SK-N-SH treated with all-trans-retinoic acid at 6 μM for 48 hours (cell line): Measurements from ENCODE around the gene LINC00632.

ENCODE experiments used
- ATAC-seq: fragments of 200-7000 bp; cut with Tn5 transposase; 3 replicates; pipeline ENCODE4 v1.9.1; 2020; ENCODE audit warnings: mild to moderate bottlenecking, moderate library complexity
- ARNTL ChIP-seq: fragments of 450-650 bp; formaldehyde crosslinking; IDR thresholded peaks from 2 replicates; pipeline ENCODE4 v1.5.0; 2020; ENCODE audit warnings: low read depth, mild to moderate bottlenecking, moderate library complexity, borderline replicate concordance
- BACH2 ChIP-seq: fragments of 250-450 bp; sonication (Bioruptor Pico); IDR thresholded peaks from 2 replicates; pipeline ENCODE4 v1.9.0; 2021; ENCODE audit warnings: mild to moderate bottlenecking, borderline replicate concordance
- CSDC2 ChIP-seq: fragments of 250-450 bp; sonication (Bioruptor Pico); IDR thresholded peaks from 2 replicates; pipeline ENCODE4 v1.5.0; 2020; ENCODE audit warnings: mild to moderate bottlenecking, moderate library complexity
- CSRNP3 ChIP-seq: fragments of 250-450 bp; sonication (Bioruptor Pico); IDR thresholded peaks from 2 replicates; pipeline ENCODE4 v1.5.1; 2021; ENCODE audit warnings: mild to moderate bottlenecking, moderate library complexity
- ESRRG ChIP-seq: fragments of 250-450 bp; sonication (Bioruptor Pico); IDR thresholded peaks from 2 replicates; pipeline ENCODE4 v1.6.1; 2021; ENCODE audit warnings: mild to moderate bottlenecking
- GLIS3 ChIP-seq: fragments of 250-450 bp; sonication (Bioruptor Pico); IDR thresholded peaks from 2 replicates; pipeline ENCODE4 v1.5.0; 2020; ENCODE audit warnings: mild to moderate bottlenecking, moderate library complexity
- ISL1 ChIP-seq: fragments of 250-450 bp; sonication (Bioruptor Pico); IDR thresholded peaks from 2 replicates; pipeline ENCODE4 v2.1.2; 2022; ENCODE audit warnings: mild to moderate bottlenecking, moderate library complexity
- OSR1 ChIP-seq: fragments of 250-450 bp; sonication (Bioruptor Pico); IDR thresholded peaks from 2 replicates; pipeline ENCODE4 v1.8.0; 2022; ENCODE audit warnings: moderate library complexity, mild to moderate bottlenecking, inconsistent platforms
- PPARA ChIP-seq: fragments of 250-450 bp; sonication (Bioruptor Pico); IDR thresholded peaks from 2 replicates; pipeline ENCODE4 v1.5.0; 2020; ENCODE audit warnings: mild to moderate bottlenecking, borderline replicate concordance
- RARB ChIP-seq: fragments of 250-450 bp; sonication (Bioruptor Pico); IDR thresholded peaks from 2 replicates; pipeline ENCODE4 v1.8.0; 2021; ENCODE audit warnings: mild to moderate bottlenecking, moderate library complexity
- SNAI2 ChIP-seq: fragments of 250-450 bp; sonication (Bioruptor Pico); IDR thresholded peaks from 2 replicates; pipeline ENCODE4 v1.5.0; 2020; ENCODE audit warnings: mild to moderate bottlenecking, moderate library complexity
- TCF4 ChIP-seq: fragments of 250-450 bp; sonication (Bioruptor Pico); IDR thresholded peaks from 2 replicates; pipeline ENCODE4 v1.8.0; 2021; ENCODE audit warnings: mild to moderate bottlenecking, moderate library complexity, borderline replicate concordance
- TOX ChIP-seq: fragments of 250-450 bp; sonication (Bioruptor Pico); IDR thresholded peaks from 2 replicates; pipeline ENCODE4 v1.8.0; 2021; ENCODE audit warnings: mild to moderate bottlenecking, moderate library complexity, borderline replicate concordance
- ZFP30 ChIP-seq: fragments of 450-650 bp; formaldehyde crosslinking; IDR thresholded peaks from 2 replicates; pipeline ENCODE4 v1.5.0; 2022; ENCODE audit warnings: mild to moderate bottlenecking, moderate library complexity
- ZNF565 ChIP-seq: fragments of 450-650 bp; formaldehyde crosslinking; conservative IDR thresholded peaks from 2 replicates; pipeline ENCODE4 v1.5.0; 2020; ENCODE audit warnings: low read depth, mild to moderate bottlenecking, moderate library complexity
- ZNF8 ChIP-seq: fragments of 450-650 bp; formaldehyde crosslinking; IDR thresholded peaks from 2 replicates; pipeline ENCODE4 v1.5.0; 2020; ENCODE audit warnings: mild to moderate bottlenecking, moderate library complexity
- TF ChIP-seq, protein P1 (sequence below): fragments of 250-450 bp; sonication (Bioruptor Pico); IDR thresholded peaks from 2 replicates; pipeline ENCODE4 v1.5.1; 2020; ENCODE audit warnings: low read depth, mild to moderate bottlenecking, moderate library complexity
- TF ChIP-seq, protein P2 (sequence below): fragments of 250-450 bp; sonication (Bioruptor Pico); IDR thresholded peaks from 2 replicates; pipeline ENCODE4 v1.8.0; 2021; ENCODE audit warnings: low read depth, mild to moderate bottlenecking, moderate library complexity, borderline replicate concordance
- TF ChIP-seq, protein P3 (sequence below): fragments of 250-450 bp; sonication (Bioruptor Pico); IDR thresholded peaks from 2 replicates; pipeline ENCODE4 v1.8.0; 2020; ENCODE audit warnings: mild to moderate bottlenecking, moderate library complexity, borderline replicate concordance
- TF ChIP-seq, protein P4 (sequence below): fragments of 250-450 bp; sonication (Bioruptor Pico); IDR thresholded peaks from 2 replicates; pipeline ENCODE4 v1.5.0; 2020; ENCODE audit warnings: mild to moderate bottlenecking, moderate library complexity

The LINC00632 gene

GRCh38 chrX:140710710-140711109 is 1.2 kb downstream of the LINC00632 start:
- ATAC-seq, result no peak; the same call in 2 of the 3 replicates

DNA sequence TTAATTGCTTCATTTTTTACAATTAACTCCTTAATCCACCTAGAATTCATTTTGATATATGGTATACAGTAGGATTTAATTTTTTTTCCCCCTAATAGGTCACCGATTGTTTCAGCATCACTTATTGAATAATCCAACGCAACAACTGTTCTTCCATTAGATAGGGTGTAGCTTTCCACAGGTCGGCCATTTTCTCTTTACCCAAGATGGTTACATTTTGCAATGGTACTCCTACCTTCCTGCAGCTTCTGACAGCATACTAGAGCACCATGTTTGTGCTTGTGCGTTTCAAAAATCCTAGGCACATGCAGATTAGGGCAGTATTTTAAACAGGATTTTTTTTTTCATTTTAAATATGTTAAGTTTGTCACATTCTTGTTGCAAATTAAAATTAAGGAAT is 2.3 kb downstream of the LINC00632 start:
- TF ChIP-seq ZFP30 (CRISPR knock-in tag) (no peak), GLIS3 (CRISPR knock-in tag) (no peak), RARB (CRISPR knock-in tag) (no peak), BACH2 (no peak), TOX (CRISPR knock-in tag) (no peak), ISL1 (CRISPR knock-in tag) (no peak), ARNTL (CRISPR knock-in tag) (no peak)
- TF ChIP-seq, protein P1, sequence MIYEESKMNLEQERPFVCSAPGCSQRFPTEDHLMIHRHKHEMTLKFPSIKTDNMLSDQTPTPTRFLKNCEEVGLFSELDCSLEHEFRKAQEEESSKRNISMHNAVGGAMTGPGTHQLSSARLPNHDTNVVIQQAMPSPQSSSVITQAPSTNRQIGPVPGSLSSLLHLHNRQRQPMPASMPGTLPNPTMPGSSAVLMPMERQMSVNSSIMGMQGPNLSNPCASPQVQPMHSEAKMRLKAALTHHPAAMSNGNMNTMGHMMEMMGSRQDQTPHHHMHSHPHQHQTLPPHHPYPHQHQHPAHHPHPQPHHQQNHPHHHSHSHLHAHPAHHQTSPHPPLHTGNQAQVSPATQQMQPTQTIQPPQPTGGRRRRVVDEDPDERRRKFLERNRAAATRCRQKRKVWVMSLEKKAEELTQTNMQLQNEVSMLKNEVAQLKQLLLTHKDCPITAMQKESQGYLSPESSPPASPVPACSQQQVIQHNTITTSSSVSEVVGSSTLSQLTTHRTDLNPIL (CRISPR knock-in tag), result no peak
- TF ChIP-seq, protein P2, sequence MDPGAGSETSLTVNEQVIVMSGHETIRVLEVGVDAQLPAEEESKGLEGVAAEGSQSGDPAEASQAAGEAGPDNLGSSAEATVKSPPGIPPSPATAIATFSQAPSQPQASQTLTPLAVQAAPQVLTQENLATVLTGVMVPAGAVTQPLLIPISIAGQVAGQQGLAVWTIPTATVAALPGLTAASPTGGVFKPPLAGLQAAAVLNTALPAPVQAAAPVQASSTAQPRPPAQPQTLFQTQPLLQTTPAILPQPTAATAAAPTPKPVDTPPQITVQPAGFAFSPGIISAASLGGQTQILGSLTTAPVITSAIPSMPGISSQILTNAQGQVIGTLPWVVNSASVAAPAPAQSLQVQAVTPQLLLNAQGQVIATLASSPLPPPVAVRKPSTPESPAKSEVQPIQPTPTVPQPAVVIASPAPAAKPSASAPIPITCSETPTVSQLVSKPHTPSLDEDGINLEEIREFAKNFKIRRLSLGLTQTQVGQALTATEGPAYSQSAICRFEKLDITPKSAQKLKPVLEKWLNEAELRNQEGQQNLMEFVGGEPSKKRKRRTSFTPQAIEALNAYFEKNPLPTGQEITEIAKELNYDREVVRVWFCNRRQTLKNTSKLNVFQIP, result no peak
- ATAC-seq, result no peak

More at GRCh38 chrX:140710710-140711109, 1.2 kb downstream of the LINC00632 start:
- no peak for TF ChIP-seq ZNF8 (CRISPR knock-in tag)
- no peak for TF ChIP-seq ISL1 (CRISPR knock-in tag)
- TF ChIP-seq BACH2, result no peak
- no peak for TF ChIP-seq PPARA (CRISPR knock-in tag)
- TF ChIP-seq, protein P2, result no peak
- TF ChIP-seq ZFP30 (CRISPR knock-in tag), result no peak
- TF ChIP-seq, protein P3, sequence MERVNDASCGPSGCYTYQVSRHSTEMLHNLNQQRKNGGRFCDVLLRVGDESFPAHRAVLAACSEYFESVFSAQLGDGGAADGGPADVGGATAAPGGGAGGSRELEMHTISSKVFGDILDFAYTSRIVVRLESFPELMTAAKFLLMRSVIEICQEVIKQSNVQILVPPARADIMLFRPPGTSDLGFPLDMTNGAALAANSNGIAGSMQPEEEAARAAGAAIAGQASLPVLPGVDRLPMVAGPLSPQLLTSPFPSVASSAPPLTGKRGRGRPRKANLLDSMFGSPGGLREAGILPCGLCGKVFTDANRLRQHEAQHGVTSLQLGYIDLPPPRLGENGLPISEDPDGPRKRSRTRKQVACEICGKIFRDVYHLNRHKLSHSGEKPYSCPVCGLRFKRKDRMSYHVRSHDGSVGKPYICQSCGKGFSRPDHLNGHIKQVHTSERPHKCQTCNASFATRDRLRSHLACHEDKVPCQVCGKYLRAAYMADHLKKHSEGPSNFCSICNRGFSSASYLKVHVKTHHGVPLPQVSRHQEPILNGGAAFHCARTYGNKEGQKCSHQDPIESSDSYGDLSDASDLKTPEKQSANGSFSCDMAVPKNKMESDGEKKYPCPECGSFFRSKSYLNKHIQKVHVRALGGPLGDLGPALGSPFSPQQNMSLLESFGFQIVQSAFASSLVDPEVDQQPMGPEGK (CRISPR knock-in tag), result no peak
- no peak for TF ChIP-seq ESRRG (CRISPR knock-in tag)
- TF ChIP-seq OSR1 (CRISPR knock-in tag), result no peak
- TF ChIP-seq, protein P1 (CRISPR knock-in tag), result no peak

DNA sequence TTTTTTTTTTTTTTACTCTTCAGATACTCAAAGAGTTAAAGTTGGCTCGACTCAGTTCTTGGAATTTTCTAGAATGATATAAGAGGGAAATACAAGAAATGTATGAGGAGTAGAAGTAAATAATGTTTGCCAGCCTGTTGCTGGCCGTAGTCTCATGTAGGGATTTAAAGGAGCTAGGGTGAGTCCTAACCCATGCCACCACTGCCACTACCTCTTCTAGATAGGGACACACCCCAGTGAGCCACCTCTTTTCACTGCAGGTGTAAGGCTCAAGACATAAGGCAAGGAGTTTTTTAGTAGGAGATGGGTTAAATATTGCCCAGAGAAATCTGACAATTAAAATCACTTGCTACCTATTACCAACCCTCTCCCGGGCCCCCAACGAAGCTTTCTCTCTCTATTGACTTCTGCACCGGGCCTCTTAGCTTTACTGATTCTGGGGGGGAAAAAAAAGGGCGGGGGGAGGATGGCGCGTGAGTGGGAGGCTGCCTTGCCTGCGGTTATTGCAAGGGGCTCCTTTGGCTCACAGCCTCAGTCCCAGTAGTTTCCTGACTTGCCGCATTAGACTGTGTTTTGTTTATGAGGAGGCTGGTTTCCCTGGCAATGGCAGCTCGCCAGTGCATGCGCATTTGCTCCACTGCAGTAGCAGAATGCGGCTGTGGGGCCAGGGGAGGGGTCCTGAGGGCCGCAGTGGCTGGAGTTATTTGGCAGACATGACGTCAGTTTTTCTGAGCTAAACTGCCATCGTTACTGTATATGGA is 3.0 kb downstream of the LINC00632 start:
- TF ChIP-seq ZFP30 (CRISPR knock-in tag), result no peak
- no peak for TF ChIP-seq TOX (CRISPR knock-in tag)
- no peak for TF ChIP-seq CSRNP3 (CRISPR knock-in tag)
- TF ChIP-seq, protein P1 (CRISPR knock-in tag), result no peak
- TF ChIP-seq SNAI2, result no peak
- TF ChIP-seq TCF4 (CRISPR knock-in tag), result no peak
- TF ChIP-seq CSDC2, result no peak
- no peak for TF ChIP-seq ARNTL (CRISPR knock-in tag)
- no peak for TF ChIP-seq ZNF565 (CRISPR knock-in tag)
- TF ChIP-seq PPARA (CRISPR knock-in tag), result no peak
- TF ChIP-seq, protein P4, sequence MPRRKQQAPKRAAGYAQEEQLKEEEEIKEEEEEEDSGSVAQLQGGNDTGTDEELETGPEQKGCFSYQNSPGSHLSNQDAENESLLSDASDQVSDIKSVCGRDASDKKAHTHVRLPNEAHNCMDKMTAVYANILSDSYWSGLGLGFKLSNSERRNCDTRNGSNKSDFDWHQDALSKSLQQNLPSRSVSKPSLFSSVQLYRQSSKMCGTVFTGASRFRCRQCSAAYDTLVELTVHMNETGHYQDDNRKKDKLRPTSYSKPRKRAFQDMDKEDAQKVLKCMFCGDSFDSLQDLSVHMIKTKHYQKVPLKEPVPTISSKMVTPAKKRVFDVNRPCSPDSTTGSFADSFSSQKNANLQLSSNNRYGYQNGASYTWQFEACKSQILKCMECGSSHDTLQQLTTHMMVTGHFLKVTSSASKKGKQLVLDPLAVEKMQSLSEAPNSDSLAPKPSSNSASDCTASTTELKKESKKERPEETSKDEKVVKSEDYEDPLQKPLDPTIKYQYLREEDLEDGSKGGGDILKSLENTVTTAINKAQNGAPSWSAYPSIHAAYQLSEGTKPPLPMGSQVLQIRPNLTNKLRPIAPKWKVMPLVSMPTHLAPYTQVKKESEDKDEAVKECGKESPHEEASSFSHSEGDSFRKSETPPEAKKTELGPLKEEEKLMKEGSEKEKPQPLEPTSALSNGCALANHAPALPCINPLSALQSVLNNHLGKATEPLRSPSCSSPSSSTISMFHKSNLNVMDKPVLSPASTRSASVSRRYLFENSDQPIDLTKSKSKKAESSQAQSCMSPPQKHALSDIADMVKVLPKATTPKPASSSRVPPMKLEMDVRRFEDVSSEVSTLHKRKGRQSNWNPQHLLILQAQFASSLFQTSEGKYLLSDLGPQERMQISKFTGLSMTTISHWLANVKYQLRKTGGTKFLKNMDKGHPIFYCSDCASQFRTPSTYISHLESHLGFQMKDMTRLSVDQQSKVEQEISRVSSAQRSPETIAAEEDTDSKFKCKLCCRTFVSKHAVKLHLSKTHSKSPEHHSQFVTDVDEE (CRISPR knock-in tag), result no peak
- TF ChIP-seq GLIS3 (CRISPR knock-in tag), result no peak
- TF ChIP-seq OSR1 (CRISPR knock-in tag), result no peak
- TF ChIP-seq BACH2, result no peak
- TF ChIP-seq ISL1 (CRISPR knock-in tag), result no peak
- ATAC-seq, result no peak; the same call in 2 of the 3 replicates
